Measurements from ENCODE around the gene TMEM41A. TPM values are rescaled to one million over a fixed set of nuclear protein-coding genes. Genes with fewer than 3 reads are reported as not detected.

Gene TMEM41A
- total RNA-seq, 1 donor from 2014 or later: 27.4 TPM

DNA sequence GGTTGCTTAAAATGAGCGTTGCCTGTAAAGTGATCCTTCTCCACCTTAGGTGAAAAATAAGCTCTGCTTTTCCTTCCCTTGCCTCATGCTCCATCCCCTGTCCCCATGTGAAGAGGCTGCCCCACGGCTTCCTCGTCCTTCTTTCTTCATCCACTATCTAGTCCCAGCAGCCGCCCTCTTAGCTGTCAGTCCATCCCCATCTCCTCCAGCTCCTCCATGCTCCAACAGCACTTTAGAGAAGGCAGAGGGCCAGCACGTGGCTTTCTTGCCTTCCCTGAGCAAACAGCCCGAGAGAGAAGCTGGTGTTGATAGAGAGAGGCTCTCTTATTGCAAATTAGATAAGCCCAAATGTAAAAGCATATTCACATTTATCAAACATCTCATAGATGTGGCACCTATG lies 9.0 kb upstream of the TMEM41A start:
- Mint-ChIP-seq H3K27me3 (peaks cover 14% of the 10 kb centered on the region), H3K36me3 (no peaks in the 10 kb centered on the region), H3K4me3 (no peak overlapping the region), H3K4me1 (ENCODE audit: unreplicated experiment) (no peaks in the 10 kb centered on the region), H3K9me3 (no peaks in the 10 kb centered on the region), H3K27ac (no peak overlapping the region)
- TF ChIP-seq, protein P1, sequence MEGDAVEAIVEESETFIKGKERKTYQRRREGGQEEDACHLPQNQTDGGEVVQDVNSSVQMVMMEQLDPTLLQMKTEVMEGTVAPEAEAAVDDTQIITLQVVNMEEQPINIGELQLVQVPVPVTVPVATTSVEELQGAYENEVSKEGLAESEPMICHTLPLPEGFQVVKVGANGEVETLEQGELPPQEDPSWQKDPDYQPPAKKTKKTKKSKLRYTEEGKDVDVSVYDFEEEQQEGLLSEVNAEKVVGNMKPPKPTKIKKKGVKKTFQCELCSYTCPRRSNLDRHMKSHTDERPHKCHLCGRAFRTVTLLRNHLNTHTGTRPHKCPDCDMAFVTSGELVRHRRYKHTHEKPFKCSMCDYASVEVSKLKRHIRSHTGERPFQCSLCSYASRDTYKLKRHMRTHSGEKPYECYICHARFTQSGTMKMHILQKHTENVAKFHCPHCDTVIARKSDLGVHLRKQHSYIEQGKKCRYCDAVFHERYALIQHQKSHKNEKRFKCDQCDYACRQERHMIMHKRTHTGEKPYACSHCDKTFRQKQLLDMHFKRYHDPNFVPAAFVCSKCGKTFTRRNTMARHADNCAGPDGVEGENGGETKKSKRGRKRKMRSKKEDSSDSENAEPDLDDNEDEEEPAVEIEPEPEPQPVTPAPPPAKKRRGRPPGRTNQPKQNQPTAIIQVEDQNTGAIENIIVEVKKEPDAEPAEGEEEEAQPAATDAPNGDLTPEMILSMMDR (conservative IDR thresholded peaks at IDR 0.05): no peak
- DNase-seq (ENCODE audit: extremely low spot score, unreplicated experiment): no peak

DNA sequence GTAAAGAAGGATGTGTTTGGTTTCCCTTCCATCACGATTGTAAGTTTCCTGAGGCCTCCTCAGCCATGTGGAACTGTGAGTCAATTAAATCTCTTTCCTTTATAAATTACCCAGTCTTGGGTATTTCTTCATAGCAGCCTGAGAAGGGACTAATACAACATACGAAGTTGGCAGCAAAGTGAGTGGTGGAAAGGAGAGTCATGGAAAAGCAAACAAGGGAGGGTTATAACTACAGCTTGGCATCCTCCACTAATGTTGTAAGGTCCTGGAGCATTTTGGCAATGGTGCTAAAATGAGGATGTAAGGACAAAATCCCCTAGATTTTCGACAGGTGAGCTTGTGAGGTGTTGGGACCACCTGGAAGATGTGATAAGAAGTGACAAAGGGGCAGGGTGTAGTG lies 5.8 kb upstream of the TMEM41A start:
- H3K36me3 Mint-ChIP-seq: no peaks in the 10 kb centered on the region

DNA sequence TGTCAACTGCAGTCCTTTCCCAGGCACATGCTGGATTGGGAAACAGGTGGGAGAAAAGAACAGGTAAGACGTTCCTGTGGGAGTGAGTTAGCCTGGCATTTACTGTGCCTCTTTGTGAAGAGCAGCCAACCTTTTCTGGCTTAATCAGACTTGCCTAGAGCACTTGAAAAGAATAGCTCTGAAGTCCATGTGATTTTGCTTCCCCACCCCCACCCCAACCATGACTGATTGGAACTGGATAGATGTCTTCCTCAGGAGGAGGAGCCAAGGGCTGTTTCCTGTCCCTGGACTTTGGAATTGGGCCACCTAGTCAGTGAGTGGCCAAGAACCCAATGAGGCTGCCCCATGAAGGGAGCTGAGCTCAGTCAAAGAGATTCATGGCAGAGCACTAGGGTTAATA lies 4.7 kb upstream of the TMEM41A start:
- Mint-ChIP-seq H3K9me3 (no peaks in the 10 kb centered on the region), H3K4me1 (ENCODE audit: unreplicated experiment) (no peaks in the 10 kb centered on the region), H3K36me3 (no peaks in the 10 kb centered on the region), H3K27ac (no peak overlapping the region), H3K27me3 (peaks cover 17% of the 10 kb centered on the region), H3K4me3 (no peak overlapping the region)
- DNase-seq (ENCODE audit: extremely low spot score, unreplicated experiment): no peak
- TF ChIP-seq, protein P1 (conservative IDR thresholded peaks at IDR 0.05): no peak

More for the DNA sequence above, 5.8 kb upstream of the TMEM41A start:
- H3K27ac Mint-ChIP-seq: no peak overlapping the region
- no peak for DNase-seq (ENCODE audit: extremely low spot score, unreplicated experiment)
- H3K4me3 Mint-ChIP-seq: no peak overlapping the region
- H3K4me1 Mint-ChIP-seq (ENCODE audit: unreplicated experiment): no peaks in the 10 kb centered on the region
- TF ChIP-seq, protein P1 (conservative IDR thresholded peaks at IDR 0.05): no peak
- H3K9me3 Mint-ChIP-seq: no peaks in the 10 kb centered on the region
- H3K27me3 Mint-ChIP-seq: peaks cover 17% of the 10 kb centered on the region

DNA sequence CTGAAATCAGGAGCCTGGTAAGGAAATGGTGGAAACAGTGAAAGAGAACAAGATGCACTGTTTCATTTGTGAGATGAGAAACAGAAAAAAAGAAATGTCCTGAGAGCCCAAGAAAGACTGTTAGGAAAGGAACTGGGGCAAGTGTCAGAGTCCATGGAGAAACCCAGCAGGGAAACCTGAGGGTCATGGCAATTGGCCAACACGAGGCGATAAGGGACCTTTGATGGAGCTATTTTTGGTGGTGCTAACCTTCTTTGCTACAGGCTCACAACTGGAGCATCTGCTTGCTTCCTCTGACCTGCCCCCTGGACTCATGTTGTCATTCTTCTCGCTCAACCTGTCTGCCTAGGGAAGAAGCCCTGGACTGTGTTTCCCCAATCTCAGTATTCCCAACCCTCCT lies 4.2 kb upstream of the TMEM41A start:
- Mint-ChIP-seq H3K9me3 (no peaks in the 10 kb centered on the region), H3K27me3 (peaks cover 16% of the 10 kb centered on the region), H3K27ac (no peak overlapping the region), H3K36me3 (no peaks in the 10 kb centered on the region), H3K4me1 (ENCODE audit: unreplicated experiment) (no peaks in the 10 kb centered on the region), H3K4me3 (no peak overlapping the region)
- no peak for DNase-seq (ENCODE audit: extremely low spot score, unreplicated experiment)
- TF ChIP-seq, protein P1 (conservative IDR thresholded peaks at IDR 0.05): no peak

DNA sequence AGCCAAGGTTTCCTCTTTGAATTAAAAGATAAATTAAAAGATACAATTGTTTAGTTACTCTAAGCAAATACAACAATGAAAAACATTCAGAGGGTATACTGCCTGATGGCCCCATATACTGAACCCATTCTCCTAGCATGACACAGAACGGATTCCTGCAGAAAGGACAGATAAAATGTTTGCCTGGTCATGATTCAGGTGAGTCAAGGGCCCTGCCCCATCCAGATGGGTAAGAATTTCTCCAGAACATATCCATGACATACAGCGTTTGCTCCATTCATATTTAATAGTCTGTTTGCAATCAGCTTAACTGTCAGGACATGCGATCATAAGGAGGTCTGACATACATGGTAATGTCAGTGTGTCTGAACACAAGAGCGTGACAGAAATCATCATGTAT lies 8.6 kb downstream of the TMEM41A start:
- Mint-ChIP-seq H3K27ac (peak overlapping the region; percentile 18), H3K9me3 (no peaks in the 10 kb centered on the region), H3K4me1 (ENCODE audit: unreplicated experiment) (no peaks in the 10 kb centered on the region), H3K27me3 (no peaks in the 10 kb centered on the region), H3K36me3 (peaks cover 24% of the 10 kb centered on the region), H3K4me3 (no peak overlapping the region)
- no peak for DNase-seq (ENCODE audit: extremely low spot score, unreplicated experiment)
- TF ChIP-seq, protein P1 (conservative IDR thresholded peaks at IDR 0.05): no peak

DNA sequence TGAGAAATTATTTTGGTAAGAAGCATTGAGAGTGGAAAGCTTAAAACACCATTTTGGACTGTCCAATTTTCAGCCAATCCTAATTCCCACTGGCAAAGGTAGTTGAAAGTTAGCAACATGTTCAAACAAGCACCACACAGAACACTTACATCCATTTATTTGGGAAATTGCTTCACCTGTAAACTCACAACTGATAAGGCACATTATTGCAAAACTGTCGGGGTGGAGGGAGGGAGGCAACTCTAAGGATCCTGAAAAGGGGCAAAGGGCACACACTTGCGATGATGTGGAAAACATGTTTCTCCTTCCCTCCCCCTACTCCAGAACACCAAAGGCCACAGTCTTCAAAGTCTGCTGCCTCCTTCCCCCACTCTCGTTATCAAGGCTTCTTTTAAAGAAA lies 9.4 kb downstream of the TMEM41A start:
- TF ChIP-seq, protein P1 (conservative IDR thresholded peaks at IDR 0.05): no peak
- peak overlapping the region; percentile 34 for H3K4me3 Mint-ChIP-seq
- H3K9me3 Mint-ChIP-seq: no peaks in the 10 kb centered on the region
- no peaks in the 10 kb centered on the region for H3K4me1 Mint-ChIP-seq (ENCODE audit: unreplicated experiment)
- H3K36me3 Mint-ChIP-seq: peaks cover 22% of the 10 kb centered on the region
- DNase-seq (ENCODE audit: extremely low spot score, unreplicated experiment): no peak
- H3K27ac Mint-ChIP-seq: peak overlapping the region; percentile 21
- no peaks in the 10 kb centered on the region for H3K27me3 Mint-ChIP-seq

All from type B pancreatic cell (in vitro differentiated cells).